HG02840 (cell line): ENCODE data around the gene CLEC2A.
"Not testable (repeated sequence)": the region's sequence is repeated elsewhere in the genome, so short reads cannot be mapped to it uniquely, and the experiment has no call there.

Experiments
- ATAC-seq: cut with Tn5 transposase; IDR thresholded peaks from one replicate; pipeline ENCODE4 v1.9.1; 2021; ENCODE audit warnings: mild to moderate bottlenecking, moderate library complexity, moderate number of reproducible peaks; ENCODE audit not compliant: unreplicated experiment, low FRiP score

CLEC2A gene

GRCh38 chr12:9932270-9932669 lies at the start of gene CLEC2A:
Gene CLEC2A (minus strand): TSS chr12:9932370. CDS start chr12:9932329, 41 bp downstream.
- ATAC-seq: no peak

GRCh38 chr12:9980126-9980525 lies 48.0 kb upstream of the CLEC2A start:
- no peak for ATAC-seq

- no peak for ATAC-seq
Measured at GRCh38 chr12:9977916-9978315, 45.7 kb upstream of the CLEC2A start.

GRCh38 chr12:9976626-9977025 lies 44.5 kb upstream of the CLEC2A start:
- not testable (repeated sequence) for ATAC-seq

GRCh38 chr12:9975614-9976013 lies 43.4 kb upstream of the CLEC2A start:
- no peak for ATAC-seq

- not testable (repeated sequence) for ATAC-seq
Measured at GRCh38 chr12:9974731-9975130, 42.6 kb upstream of the CLEC2A start.

- ATAC-seq: no peak
Measured at GRCh38 chr12:9973949-9974348, 41.8 kb upstream of the CLEC2A start.

- no peak for ATAC-seq
Measured at GRCh38 chr12:9971181-9971580, 39.0 kb upstream of the CLEC2A start, which contains the start of gene CLEC12A. Gene CLEC12A (plus strand): TSS chr12:9971409. CDS start chr12:9971597, 188 bp downstream.

- ATAC-seq: no peak
Measured at GRCh38 chr12:9969673-9970072, 37.5 kb upstream of the CLEC2A start.

- ATAC-seq: no peak
Measured at GRCh38 chr12:9961901-9962300, 29.7 kb upstream of the CLEC2A start.

- peak; percentile 63 for ATAC-seq
Measured at GRCh38 chr12:9961106-9961505, 28.9 kb upstream of the CLEC2A start.

GRCh38 chr12:9960590-9960989 lies 28.4 kb upstream of the CLEC2A start:
- no peak for ATAC-seq

- ATAC-seq: no peak
Measured at GRCh38 chr12:9957834-9958233, 25.7 kb upstream of the CLEC2A start.

GRCh38 chr12:9952954-9953729 lies 21.0 kb upstream of the CLEC2A start:
- ATAC-seq: not testable (repeated sequence)

GRCh38 chr12:9951026-9951675 lies 19.0 kb upstream of the CLEC2A start:
- ATAC-seq: no peak

- peak; percentile 87 for ATAC-seq
Measured at GRCh38 chr12:9948606-9949296, 16.6 kb upstream of the CLEC2A start.

GRCh38 chr12:9947674-9948073 lies 15.5 kb upstream of the CLEC2A start:
- ATAC-seq: no peak

- no peak for ATAC-seq
Measured at GRCh38 chr12:9944391-9944790, 12.2 kb upstream of the CLEC2A start.

GRCh38 chr12:9943240-9943639 lies 11.1 kb upstream of the CLEC2A start:
- no peak for ATAC-seq

- no peak for ATAC-seq
Measured at GRCh38 chr12:9941838-9942237, 9.7 kb upstream of the CLEC2A start.

- no peak for ATAC-seq
Measured at GRCh38 chr12:9940375-9940774, 8.2 kb upstream of the CLEC2A start.
